AG10803 (cell line): ENCODE data around the gene KIAA1217.

Experiments
- DNase-seq: peaks from one replicate; pipeline ENCODE4 v3.0.0; 2010; ENCODE audit warnings: low read depth
- H3K4me3 ChIP-seq: 2 replicates; pipeline ENCODE4 v1.5.1; 2011; ENCODE audit warnings: mild to moderate bottlenecking, low read length, control low read depth
- TF ChIP-seq, protein P1 (sequence below): conservative IDR thresholded peaks from 2 replicates; pipeline ENCODE4 v1.5.1; 2011; ENCODE audit warnings: mild to moderate bottlenecking, low read length, control low read depth, inconsistent platforms

The KIAA1217 gene

DNA sequence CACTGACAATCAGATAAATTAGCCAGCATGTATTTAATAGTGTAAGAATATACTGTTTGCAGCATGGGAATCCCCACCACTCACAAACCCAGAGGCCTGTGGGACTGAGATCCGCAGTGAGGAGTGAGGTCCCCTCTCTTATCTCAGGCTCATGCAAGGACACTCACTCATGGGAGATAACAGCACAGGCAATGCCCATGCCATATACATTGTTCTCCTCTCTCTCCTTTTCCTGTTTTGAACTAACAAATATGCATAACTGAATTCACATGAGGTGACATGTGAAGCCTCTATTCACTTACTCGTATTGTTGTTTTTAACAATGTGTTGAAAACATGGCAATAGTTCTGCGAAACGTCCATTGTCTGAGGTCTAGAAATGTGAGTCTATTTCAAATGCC is 284.2 kb downstream of the KIAA1217 start:
- TF ChIP-seq, protein P1, sequence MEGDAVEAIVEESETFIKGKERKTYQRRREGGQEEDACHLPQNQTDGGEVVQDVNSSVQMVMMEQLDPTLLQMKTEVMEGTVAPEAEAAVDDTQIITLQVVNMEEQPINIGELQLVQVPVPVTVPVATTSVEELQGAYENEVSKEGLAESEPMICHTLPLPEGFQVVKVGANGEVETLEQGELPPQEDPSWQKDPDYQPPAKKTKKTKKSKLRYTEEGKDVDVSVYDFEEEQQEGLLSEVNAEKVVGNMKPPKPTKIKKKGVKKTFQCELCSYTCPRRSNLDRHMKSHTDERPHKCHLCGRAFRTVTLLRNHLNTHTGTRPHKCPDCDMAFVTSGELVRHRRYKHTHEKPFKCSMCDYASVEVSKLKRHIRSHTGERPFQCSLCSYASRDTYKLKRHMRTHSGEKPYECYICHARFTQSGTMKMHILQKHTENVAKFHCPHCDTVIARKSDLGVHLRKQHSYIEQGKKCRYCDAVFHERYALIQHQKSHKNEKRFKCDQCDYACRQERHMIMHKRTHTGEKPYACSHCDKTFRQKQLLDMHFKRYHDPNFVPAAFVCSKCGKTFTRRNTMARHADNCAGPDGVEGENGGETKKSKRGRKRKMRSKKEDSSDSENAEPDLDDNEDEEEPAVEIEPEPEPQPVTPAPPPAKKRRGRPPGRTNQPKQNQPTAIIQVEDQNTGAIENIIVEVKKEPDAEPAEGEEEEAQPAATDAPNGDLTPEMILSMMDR: no peak
- no peak overlapping the region for H3K4me3 ChIP-seq
- no peak for DNase-seq

DNA sequence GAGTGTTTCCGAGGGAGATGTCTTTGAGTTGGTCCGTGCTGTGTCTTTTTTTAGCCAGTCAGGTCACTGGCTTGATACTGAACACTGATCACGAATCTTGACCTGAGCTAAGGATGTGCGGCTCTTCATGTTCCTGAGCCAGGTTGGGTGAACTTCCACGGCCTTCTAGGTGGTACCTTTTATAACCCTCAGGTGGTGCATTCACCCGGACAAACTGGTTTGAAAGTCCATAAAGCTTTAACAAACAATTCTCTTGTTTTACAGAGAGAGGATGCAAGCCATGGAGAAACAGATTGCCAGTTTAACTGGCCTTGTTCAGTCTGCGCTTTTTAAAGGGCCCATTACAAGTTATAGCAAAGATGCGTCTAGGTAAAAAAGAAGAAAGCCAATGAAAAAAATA is 285.3 kb downstream of the KIAA1217 start:
- TF ChIP-seq, protein P1: no peak
- H3K4me3 ChIP-seq: no peak overlapping the region
- no peak for DNase-seq

DNA sequence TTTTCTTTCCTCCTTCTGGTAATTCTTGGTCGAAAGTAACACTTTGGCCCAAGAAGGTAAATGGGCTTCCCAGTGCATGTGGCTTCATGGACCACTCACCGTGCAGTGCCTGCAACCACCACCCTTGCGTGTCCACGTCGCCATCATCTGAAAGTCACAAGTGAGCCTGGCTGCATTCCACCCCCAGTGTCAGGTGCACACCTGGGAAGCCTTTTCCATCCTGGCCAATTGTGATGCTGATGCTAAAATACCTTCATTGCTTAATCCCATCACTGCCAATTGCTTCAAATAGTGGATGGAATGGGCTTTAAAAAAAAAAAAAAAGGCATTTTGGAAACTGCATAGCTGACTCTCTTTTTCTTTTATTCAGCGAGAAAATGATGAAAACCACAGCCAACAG is 285.8 kb downstream of the KIAA1217 start:
- H3K4me3 ChIP-seq: no peak overlapping the region
- no peak for DNase-seq
- TF ChIP-seq, protein P1: no peak

DNA sequence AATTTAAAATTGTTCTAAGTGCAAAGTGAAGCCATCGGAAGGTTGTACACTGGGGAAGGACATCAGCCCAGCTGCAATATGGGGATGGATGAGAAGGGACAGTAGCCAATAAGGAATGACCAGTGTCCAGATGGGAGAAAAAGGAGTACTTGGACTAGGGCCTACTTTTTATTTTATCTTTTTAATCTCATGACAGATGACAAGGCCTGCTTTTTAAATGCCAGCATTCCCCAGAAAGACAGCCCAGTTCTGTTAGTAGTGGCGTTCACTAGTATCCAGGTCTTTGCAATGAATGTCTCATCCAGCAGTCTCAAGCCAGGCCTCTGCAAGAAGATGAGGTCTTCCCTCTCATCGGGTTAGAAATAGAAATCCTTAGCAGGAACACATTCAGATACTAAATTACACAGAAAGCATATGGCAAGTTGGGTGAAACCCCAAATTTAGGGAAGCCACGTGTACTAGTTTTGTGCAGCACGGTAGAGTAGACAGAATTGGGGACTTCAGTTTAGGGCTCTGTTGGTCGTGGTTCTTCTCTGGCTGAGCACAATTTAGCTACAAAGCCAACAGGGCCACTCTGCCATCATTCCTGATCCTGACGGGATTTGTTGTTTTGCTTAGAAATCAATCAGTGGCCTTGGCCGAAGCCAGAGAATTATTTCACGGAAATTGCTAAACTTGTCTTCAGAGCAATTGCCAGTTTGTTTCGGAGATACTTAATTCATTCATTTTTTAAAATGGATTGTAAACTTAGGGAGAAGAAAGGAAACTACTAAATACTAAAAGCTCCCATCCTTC is 286.9 kb downstream of the KIAA1217 start:
- no peak for DNase-seq
- TF ChIP-seq, protein P1: no peak

DNA sequence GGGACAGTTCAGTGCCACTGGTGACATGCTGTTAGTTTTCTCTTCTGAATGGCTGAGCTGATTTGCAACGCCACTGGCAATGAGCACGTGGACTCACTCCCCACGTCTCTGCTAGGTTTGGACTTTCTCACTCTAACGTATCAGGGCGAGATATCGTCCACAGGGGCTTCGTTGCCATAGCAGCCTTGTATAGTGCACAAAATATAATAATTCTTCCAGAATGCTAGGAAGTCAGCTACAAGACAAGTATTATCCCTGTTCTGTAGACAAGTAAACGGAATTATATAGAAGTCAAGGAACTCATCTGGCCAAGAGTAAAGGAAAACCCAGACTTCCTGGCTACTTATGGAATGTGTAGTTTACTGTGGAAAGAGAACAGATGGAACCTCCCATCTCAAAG is 288.0 kb downstream of the KIAA1217 start:
- no peak overlapping the region for H3K4me3 ChIP-seq
- TF ChIP-seq, protein P1: no peak
- DNase-seq: no peak

More for the DNA sequence above, 286.9 kb downstream of the KIAA1217 start:
- no peak overlapping the region for H3K4me3 ChIP-seq

DNA sequence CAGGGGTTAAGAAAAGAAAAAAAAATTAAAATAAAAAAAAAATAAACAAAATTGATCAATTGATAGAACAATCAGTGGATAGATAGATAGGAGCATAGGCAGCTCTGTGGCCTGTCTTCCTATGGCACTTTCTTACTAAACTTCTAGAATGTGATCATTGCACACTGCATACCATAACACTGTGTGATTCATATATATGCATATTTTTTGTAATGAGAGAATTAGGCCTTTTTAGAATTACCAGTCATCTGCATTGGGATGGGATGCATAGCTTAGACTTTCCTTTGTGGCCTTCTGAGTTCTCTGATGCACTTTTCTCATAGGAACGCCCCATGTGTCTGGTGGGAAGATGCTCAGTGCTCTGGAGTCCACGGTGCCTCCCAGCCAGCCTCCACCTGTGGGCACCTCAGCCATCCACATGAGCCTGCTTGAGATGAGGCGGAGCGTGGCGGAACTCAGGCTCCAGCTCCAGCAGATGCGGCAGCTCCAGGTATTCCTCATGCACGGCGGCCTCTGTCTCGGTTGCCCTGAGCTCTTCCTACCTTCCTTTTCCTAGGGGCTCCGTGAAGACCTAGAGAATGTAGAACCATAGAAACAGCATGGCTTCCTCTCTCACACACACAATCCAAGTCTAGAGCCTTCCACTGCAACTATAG is 292.2 kb downstream of the KIAA1217 start:
- no peak overlapping the region for H3K4me3 ChIP-seq
- TF ChIP-seq, protein P1: no peak
- no peak for DNase-seq

DNA sequence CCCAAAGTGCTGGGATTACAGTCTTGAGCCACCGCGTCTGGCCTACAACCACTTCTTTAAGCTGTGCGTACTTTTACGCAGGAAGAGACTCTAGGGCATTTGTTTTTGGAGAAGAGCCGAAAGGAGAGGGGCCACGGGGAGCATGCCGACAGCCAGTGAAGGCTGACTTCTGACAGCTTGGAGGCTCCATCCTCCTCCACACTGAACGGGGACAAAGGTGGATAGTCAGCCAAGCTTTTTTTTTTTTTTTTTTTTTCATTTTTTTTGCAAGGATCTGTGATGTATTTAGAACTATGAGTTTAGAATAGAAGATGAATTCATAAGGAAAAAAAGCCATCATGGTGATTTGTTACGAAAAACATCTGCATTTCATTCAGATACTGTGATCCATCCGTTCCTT is 293.1 kb downstream of the KIAA1217 start:
- H3K4me3 ChIP-seq: no peak overlapping the region
- DNase-seq: no peak
- TF ChIP-seq, protein P1: no peak
